Measurements from ENCODE around the gene QDPR.
"Not testable (repeated sequence)": the region's sequence is repeated elsewhere in the genome, so short reads cannot be mapped to it uniquely, and the experiment has no call there.

QDPR gene

DNA sequence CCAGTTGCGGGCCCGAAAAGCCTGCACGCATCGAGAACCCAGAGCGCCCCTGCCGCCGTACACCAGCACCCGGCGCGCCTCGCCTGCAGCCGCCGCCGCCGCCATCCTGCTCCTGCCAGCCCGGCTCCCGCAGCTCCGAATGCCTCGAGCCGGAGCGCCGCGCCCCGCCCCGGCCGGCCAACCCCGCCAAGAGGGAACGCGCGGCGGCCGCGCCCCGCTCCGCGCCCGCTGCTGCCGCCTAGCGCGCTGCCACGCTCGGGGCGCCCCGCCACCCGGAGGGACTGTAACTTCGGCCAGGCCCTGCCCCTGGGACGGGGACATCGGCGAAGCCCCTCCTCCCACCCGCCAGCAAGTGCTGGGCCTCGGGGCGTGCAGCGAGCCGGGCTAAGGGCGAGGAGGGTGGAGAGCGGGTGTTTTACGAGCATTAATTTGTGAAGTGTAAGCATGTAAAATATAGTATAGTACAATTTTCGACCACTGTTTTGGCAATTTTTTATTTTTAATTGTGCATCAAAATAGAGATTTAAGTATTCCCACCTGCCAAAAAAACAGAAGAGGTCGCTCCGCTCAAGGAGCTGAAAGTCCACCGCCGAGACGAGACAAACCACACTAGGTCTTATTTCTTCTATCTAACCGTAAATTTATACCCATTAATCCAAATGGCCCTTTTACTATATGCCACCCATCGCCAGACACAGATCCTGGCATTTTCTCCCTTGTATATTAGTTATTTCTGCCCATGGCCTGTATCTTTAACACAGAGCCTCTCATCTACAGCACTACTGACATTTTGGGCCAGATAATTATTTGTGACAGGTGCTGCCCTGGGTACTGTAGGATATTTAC lies at the start of gene QDPR:
QDPR (minus strand) TSS at position 141 of the 846 bp plus-strand sequence; CDS start at position 105, 36 bp downstream.
- peak; percentile 82 for DNase-seq

DNA sequence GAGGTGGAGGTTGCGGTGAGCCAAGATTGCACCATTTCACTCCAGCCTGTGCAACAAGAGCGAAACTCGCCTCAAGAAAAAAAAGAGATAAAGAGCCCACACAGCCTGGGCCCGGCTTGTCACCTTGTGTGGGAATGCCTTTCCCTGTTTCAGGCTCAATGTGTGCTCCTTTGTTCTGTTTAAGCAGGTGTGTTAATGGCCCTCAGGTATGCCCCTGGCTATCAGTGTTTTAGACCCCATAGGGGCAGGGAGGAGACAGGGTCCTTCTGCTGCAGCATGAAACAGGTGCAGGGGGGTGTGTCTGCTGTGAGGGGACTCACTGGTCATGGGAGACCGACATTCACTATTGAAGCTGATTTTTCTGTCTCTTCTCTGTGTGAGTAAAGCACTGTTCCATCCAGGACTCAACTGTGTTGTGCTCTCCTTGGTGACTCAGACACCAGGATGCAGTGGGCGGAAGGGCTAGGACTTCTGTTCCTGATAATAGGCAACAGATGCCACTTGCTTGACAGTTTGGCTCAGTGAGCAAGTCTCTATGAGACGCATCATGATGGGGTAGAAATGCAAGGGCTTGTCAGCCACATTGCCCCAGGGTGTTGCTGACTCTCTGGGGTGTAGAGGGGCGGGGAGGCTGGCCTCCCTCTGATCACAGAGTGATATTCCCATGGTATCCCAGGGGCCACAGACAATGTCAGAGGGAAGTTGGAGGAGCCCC lies 49.5 kb upstream of the QDPR start:
- DNase-seq = no peak

DNA sequence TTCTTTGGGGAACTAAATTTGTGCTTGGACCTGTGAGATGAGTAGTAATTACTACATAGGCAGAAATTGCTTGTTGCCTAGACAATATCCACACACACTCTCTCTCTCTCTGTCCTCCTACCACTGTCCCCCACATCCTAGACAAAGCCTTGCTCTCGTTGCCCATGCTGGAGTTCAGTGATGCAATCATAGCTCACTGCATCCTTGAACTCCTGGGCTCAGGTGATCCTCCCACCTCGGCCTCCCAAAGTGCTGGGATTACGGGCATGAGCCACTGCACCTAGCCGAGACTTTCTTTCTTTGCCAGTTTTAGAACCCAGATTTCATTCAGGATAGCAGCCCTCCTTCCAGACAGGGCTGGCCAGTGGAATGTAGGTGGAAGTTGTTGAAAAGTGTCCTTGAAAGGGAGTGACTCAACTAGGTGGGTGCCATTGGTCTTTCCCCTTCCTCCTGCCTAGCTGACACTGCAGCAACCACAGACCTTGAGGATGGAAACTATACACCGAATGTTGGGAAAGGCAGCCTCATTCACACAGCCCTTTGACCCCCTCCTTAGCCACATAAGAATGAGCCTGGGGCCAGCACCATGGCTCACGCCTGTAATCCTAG lies 48.3 kb upstream of the QDPR start:
- DNase-seq = no peak

DNA sequence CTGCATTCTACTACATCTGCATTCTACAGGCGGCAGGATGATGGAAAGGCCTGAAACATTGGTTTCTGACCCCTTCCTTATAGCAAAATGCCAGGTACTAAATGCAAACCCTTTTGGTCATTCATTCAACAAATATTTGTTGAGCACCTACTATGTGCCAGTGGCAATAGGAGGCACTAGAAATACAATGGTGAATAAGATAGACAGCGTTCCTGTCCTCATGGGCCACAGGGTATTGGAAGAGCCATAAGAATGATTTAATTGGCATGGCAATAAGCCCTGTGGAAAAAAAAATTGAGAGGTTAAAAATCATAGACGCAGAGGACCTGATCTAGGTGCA lies 47.8 kb upstream of the QDPR start:
- DNase-seq = no peak

DNA sequence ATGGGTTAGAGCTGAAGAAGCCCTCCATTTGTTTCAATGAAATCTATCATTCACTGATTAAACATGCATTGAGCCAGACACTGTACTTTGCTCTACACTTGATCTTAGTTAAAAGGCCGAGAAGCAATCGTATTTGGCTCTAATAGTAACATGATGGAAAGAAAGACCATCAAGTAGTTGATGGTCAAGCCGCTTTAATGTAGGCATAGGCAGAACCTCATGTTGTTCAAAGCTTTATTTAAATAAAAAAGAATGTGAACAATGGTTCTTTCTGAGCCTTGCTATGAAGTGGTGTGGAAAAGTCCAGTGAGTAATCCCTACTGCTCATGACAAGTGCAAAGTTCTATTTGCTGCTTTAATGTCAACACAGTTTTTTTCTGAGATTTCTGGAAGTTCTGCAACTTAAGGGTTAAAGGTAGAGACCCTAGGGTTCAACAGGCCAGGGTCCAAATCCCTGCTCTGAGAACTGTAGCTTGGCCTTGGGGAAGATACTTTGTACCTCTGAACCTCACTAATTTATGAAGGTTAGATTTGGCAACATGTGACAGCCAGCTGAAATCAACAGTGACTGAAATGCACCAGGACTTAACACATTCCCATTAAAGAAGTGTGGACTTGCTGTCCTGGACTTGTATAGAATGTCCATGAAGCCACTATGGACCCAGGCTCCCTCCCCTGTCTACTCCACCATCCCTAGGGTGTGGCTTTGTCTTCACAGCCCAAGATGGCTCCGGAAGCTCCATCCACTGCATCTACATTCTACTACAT lies 47.2 kb upstream of the QDPR start:
- DNase-seq = no peak

DNA sequence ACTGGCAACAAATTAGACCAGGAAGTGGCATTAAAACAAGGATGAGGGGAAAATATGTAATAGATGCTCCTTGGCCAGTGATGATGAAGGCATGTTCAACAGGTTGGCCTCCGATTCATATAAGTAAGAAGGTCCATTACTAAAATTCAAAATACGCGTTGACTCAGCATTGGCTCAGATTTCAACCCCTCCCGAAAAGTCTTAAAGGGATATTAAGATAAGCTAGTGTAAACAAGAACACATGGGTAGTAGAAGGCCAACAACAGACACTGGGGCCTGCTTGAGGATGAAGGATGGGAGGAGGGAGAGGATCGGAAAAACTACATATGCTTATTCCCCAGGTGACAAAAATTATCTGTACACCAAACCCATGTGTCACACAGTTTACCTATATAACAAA lies 46.0 kb upstream of the QDPR start:
- DNase-seq = no peak

DNA sequence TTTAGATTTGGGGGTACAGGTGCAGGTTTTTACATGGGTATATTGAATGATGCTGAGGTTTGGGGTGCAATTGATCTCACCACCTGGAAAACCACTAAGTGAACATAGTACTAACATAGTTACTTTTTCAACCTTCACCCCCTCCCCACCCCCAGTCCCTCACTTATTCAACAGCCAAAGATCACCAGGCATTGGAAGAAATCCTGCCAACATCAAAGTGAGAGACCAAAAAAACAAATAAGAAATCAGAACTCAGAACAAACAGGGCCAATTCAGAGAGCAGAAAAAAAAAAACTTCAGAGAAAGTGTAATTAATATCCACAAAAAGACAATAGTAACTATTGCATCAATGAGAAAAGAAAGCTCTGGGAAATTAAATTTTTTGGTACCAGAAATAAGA lies 44.6 kb upstream of the QDPR start:
- DNase-seq = no peak

DNA sequence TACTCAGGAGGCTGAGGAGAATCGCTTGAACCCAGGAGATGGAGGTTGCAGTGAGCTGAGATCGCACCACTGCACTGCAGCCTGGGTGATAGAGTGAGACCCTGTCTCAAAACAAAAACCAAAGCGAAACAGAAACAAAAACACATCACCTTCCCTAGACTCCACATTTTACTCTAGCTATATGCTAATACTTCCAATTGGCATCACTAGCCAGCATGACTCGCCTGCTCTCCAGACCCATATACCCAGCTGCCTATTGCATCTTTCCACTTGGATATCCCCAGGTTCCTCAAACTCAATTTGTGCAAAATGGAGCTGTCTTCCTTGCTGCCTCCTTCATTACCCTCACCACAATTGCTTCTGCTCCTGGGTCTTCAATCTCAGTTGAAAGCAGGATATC lies 42.7 kb upstream of the QDPR start:
- DNase-seq = no peak

DNA sequence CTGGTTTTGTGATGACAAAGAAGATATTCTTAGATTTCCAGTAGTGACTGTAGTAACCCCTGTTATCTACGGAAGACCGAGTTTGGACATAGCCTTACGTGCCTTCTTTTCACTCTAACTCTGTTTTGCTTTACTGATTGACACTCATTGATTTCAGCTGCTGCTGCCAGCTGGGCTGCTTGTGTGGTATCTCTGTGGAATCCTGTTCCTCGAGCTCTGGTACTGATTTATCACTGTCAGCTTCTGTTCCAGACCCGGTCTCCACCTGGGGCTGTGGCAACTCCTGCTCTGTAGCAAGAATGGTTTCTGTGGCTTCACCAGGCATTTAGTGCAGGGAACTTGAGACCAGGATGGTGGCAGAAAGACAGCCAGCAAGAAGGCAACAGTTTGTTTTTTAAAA lies 40.5 kb upstream of the QDPR start:
- no peak for DNase-seq

DNA sequence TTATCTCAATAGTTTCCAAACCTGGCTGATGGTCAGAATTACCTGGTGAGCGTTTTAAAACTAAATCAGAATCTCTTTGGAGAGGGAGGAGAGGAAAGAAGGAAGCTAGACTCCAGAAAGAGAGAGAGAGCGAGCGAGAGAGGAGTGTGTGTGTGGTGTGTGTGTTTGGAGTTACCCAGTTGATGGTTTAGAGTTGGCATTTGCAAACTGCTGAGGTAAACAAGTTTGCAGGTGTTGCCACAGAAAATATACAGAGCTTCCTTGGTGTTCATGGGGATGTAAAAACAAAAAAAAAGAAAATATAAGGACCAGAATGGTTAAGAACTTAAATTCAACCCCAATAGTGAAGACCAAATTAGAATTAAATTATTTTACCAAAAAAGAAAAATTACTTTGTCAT lies 38.7 kb upstream of the QDPR start:
- no peak for DNase-seq

DNA sequence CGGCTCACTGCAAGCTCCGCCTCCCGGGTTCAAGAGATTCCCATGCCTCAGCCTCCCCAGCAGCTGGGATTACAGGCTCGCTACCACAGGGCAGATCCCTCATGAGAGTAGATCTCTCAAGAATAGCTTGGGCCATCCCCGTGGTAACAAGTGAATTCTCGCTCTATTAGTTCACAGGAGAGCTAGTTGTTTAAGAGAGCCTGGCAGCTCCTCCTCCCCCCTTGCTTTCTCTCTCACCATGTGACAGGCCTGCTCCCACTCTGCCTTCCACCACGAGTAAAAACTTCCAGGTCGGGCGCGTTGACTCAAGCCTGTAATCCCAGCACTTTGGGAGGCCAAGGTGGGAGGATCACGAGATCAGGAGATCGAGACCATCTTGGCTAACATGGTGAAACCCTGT lies 34.8 kb upstream of the QDPR start:
- DNase-seq = no peak

DNA sequence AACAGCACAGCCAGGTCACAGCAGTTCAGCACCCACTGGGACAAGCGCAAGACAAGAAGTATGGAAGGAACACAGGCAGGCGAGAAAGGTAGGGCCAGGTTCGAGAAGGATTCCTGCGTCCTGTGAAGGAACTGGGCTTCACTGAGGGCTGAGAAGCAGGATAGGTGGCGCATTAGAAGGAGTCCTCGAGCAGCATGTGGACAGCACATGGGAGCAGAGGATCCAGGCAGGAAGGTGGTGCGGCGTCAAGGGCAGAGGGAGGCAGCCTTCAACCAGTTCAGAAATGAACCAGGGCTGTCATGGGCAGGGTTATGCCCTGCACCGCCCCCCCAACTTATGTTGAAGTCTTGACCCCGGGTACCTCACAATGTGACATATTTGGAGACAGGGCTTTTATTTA lies 34.3 kb upstream of the QDPR start:
- DNase-seq = no peak

DNA sequence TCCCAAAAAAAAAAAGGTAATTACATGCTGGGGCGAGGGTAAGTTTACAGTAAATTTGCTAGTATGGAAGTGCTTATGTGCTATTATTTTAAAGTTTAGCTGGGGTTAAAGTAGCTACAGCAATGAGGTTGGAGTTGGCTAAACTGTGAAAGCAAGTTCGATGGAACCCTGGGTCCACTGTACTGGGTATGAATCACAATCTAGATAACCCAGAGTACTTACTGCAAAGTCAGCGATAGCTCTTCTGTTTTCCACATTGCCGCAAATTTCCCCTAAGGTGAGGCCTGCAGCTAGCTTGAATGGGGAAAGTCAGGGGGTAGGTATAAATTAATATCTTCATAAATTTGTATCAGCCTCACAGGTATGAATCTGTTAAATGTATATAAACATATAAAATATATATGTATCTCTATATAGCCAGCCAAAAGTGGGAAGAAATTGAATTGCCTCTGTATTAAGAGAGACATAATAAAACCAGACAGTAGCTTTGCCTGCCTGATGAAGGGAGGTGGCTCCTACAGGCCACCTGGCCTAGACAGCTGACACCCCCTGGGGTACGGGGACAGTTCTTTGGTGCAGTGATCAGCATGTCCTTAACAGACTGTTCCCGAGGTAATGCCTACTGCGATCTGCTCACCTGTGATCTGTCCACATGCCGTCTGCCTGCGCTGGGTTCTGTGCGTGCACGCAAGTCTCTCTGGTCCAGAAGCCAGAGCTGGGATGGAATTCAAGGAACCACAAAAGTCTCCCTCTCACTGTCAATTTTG lies 33.7 kb upstream of the QDPR start:
- no peak for DNase-seq

DNA sequence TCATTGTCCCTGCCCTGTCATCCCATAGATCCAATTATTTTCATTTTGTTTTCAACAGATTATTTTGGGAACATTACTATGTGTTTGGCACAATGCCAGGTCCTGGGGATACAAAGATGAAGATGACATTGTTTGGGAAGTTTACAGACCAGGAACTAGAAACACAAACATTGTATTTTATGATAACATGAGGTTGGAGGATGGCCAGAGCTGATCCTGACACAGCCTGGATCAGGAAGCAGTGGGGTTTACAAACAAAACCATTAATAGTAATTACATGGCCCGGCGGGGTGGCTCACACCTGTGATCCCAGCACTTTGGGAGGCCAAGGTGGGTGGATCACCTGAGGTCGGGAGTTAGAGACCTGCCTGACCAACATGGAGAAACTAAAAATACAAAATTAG lies 32.9 kb upstream of the QDPR start:
- no peak for DNase-seq

DNA sequence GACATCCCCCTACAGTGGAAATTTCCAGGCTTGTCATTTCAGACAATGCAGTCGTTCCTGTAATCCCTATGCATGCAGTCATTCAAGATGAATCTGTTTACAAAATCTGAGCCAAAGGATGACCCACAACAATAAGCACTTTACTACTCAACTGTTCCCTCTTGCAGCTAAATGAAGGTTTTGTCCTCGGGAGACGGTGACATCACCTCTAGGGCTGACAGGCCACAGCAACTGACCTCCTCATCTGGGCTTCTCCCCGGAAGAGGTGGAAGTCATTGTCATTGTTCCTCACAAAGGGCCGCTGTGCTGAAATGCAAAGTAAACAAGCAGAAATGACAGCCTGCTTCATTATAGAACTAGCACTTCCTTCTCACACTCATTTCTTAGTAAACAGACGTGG lies 32.3 kb upstream of the QDPR start:
- no peak for DNase-seq

DNA sequence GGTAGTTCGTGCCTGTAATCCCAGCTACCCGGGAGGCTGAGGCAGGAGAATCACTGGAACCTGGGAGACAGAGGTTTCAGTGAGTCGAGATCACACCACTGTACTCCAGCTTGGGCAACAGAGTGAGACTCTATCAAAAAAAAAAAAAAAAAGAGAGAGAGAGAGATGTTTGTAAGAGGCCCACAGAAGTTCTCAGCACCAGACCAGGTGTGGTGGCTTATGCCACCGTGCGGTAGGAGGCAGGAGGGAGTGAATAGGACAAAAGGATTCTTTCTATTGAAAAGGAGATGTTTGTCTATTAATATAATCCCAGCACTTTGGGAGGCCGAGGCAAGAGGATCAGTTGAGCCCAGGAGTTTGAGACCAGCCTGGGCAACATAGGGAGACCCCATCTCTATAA lies 25.2 kb upstream of the QDPR start:
- DNase-seq = not testable (repeated sequence)

DNA sequence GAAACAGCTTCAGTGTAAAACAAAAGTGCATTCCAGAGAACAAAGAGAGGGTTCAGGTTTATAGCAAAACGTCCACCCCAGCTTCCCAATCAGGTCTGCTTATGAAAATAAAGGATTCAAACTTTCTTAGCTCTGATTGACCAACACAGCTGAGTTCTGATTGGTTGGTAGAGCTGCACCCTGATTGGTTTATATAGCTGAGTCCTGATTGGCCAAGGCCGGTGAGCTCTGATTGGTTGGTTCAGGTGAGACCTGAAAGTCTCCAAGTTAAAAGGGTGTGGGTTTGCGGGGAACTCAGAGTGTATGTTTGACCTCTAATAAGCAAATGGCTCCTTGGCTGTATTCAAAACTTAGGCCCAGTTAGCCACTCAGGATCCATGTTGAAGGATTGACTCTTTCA lies 24.0 kb upstream of the QDPR start:
- no peak for DNase-seq

DNA sequence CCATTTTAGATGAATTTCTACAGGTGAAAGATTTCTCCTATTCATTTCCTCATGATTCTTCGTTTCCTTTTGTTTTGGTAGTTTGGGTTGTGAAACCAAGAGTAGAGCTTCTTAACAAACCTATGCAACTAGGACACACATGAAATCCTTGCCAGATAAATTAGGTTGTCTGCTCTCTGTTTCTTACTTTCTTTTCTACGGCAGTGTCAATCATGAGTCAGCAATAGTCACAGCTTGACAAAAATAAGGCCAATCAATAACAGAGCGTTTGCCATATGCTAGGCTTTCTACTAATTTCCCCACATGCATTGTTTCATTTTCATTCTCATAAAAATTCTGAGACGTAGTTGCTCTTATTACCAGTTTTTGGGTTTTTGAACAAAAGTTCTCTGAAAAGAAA lies 23.4 kb upstream of the QDPR start:
- no peak for DNase-seq

DNA sequence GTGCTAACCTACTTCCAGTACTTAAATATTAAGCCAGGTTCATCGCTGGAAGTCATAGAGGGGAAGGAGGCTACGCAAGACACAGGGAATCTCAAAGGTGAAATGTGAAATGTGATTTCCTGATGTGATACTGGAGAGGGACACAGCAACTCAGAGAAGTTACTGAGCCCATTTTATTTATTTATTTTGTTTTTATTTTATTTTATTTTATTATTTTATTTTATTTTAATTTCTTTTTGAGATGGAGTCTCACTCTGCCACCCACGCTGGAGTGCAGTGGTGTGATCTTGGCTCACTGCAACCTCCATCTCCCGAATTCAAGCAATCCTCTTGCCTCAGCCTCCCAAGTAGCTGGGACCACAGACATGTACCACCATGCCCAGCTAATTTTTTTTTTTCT lies 22.8 kb upstream of the QDPR start:
- DNase-seq = no peak

DNA sequence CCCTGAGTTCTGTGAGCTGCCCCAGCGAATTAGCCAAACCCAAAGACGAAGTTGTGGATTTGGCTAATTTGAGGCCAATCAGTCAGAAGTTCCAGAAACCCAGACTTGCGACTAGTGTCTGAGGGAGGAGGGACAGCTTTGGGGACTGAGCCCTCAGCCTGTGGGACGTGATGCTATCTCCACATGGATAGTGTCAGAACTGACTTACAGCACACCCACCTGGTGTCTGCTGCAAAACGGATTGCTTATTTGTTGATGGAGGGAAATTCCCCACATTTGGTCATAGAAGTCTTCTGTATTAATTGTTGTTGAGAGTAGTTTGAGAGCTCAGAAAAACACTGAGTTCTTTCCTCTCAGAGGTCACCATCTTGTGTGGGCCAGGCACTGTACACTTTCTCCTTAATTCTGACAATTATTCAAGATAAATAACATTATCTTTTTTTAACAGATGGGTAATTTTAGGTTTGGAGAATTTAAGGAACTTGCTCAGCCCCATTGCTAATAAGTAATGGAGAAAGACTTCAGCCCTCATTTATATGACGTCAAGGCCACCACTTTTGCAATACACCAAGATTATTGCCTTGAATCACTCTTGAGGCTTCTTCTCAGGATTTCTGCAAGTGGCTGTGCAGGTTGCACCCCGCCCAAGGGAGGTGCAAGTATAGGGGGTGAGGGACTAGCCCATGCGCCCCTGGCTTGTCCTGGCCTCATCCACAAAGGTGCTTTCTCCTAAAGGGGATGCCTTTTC lies 19.8 kb upstream of the QDPR start:
- no peak for DNase-seq

DNA sequence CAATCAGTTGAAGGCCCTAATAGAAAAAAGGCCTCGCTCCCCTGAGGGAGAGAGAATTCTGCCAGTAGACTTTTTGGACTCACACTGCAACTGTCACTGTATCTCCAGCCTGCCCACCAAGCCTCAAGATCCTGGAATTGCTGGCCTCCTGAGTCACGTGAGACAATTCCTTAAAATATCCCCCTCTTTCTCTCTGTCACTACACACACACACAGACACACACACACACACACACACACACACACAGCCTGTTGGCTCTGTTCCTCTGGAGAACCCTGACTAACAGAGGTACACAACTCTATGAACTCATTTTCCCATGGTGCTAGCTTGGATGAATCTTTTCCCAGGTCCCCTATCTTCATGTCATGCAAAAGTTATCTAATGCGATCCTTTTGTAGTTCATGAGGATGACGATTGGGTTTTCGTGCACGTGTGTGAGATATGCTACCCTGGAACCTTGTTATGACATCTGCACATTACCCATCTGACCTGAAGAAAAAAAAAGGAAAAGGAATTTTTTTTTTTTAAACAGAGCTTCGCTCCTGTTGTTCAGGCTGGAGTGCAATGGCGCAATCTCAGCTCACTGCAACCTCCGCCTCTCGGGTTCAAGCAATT lies 16.8 kb upstream of the QDPR start:
- no peak for DNase-seq
